ENCODE results near the gene KCNJ14.
A peak's percentile ranks its signal among the peaks of the same experiment; 100 is the strongest.

KCNJ14 gene

GRCh38 chr19:48445606-48446481 lies 9.5 kb upstream of the KCNJ14 start, which contains the start of gene GRWD1:
TSS of gene GRWD1 (plus strand) at chr19:48445983. CDS start at chr19:48446006, 23 bp downstream.
- peak; percentile 86 for DNase-seq

- no peak for DNase-seq
These were observed 8.8 kb upstream of the KCNJ14 start for GRCh38 chr19:48446579-48446978.

GRCh38 chr19:48448563-48448962 lies 6.8 kb upstream of the KCNJ14 start:
- DNase-seq: no peak

- DNase-seq: no peak
These were observed 4.9 kb upstream of the KCNJ14 start for GRCh38 chr19:48450441-48450840.

- DNase-seq: no peak
These were observed 4.5 kb upstream of the KCNJ14 start for GRCh38 chr19:48450863-48451262.

- no peak for DNase-seq
These were observed 3.8 kb upstream of the KCNJ14 start for GRCh38 chr19:48451624-48452023.

- no peak for DNase-seq
These were observed 2.8 kb upstream of the KCNJ14 start for GRCh38 chr19:48452289-48453190.

GRCh38 chr19:48454150-48454730 lies 1.1 kb upstream of the KCNJ14 start:
- DNase-seq: no peak

- no peak for DNase-seq
These were observed 661 bp downstream of the KCNJ14 start for GRCh38 chr19:48455908-48456562.

- no peak for DNase-seq
These were observed 1.5 kb downstream of the KCNJ14 start for GRCh38 chr19:48456864-48457263.

GRCh38 chr19:48458016-48458415 lies 2.6 kb downstream of the KCNJ14 start:
- DNase-seq: no peak

- no peak for DNase-seq
These were observed 6.2 kb downstream of the KCNJ14 start for GRCh38 chr19:48461651-48461981.

- DNase-seq: no peak
These were observed 6.7 kb downstream of the KCNJ14 start for GRCh38 chr19:48461982-48462655.

GRCh38 chr19:48465215-48465614 lies 9.8 kb downstream of the KCNJ14 start:
- no peak for DNase-seq

GRCh38 chr19:48466561-48467325 lies 11.4 kb downstream of the KCNJ14 start:
- DNase-seq: no peak

GRCh38 chr19:48468772-48469288 lies 13.5 kb downstream of the KCNJ14 start:
- DNase-seq: peak; percentile 99

GRCh38 chr19:48469289-48469881 lies 14.0 kb downstream of the KCNJ14 start, which contains the start of gene CYTH2:
TSS of gene CYTH2 (plus strand) at chr19:48469369. CDS start at chr19:48469508, 139 bp downstream.
- DNase-seq: no peak

- no peak for DNase-seq
These were observed 14.7 kb downstream of the KCNJ14 start for GRCh38 chr19:48469934-48470680.

GRCh38 chr19:48470856-48471255 lies 15.5 kb downstream of the KCNJ14 start:
- no peak for DNase-seq

GRCh38 chr19:48471836-48472235 lies 16.5 kb downstream of the KCNJ14 start:
- no peak for DNase-seq

Measured in activated T-cell treated with anti-CD3 and anti-CD28 coated beads, Interleukin-2, amount 50 U/mL, for 1 hour (primary cell).